ENCODE measurements around the gene VTI1A. TPM values are rescaled to one million over a fixed set of nuclear protein-coding genes. Genes with fewer than 3 reads are reported as not detected.
"Not testable (repeated sequence)": the region's sequence is repeated elsewhere in the genome, so short reads cannot be mapped to it uniquely, and the experiment has no call there.

VTI1A gene
- total RNA-seq, 1 experiment from 2014 or later, result 22.0 TPM

DNA sequence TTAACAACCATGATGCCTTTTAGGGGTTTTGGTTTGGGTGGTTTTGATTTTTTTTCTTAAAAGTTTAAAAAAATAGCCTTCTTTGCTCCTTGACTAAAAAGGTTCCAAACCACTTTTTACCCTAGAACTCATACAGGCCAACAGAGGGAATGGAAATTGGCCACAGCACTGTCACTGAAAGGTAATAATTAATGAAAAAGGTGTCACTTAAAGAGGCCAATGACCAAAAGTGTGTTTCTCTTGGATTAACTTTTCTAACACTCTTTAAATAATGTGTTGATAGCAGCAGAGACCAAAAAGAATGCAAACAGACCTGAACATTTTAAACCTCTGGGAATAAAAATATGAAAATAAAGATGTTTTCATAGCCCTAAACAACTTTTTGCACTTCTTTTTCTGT is 282.0 kb downstream of the VTI1A start:
- Histone ChIP-seq H2BK5ac (ENCODE audit: insufficient read length, low read length) (no peak overlapping the region), H3K9me3 (ENCODE audit: control insufficient read depth, low read depth, low read length) (no peaks in the 10 kb centered on the region), H2BK20ac (ENCODE audit: low read depth, low read length, poor library complexity, severe bottlenecking) (no peak overlapping the region), H3K4me1 (ENCODE audit: insufficient read depth, low read length) (peaks cover 17% of the 10 kb centered on the region), H2AFZ (ENCODE audit: low read length) (no peak overlapping the region), H3K27ac (ENCODE audit: insufficient read length, low read depth, low read length) (no peak overlapping the region), H3K79me2 (ENCODE audit: insufficient read depth, low read length) (no peaks in the 10 kb centered on the region), H2BK120ac (ENCODE audit: low read depth, low read length, poor library complexity, severe bottlenecking) (no peak overlapping the region), H3K23ac (ENCODE audit: insufficient read length, low read depth, low read length) (no peak overlapping the region), H3K56ac (ENCODE audit: insufficient read length, low read depth, low read length) (no peak overlapping the region), H2AK5ac (ENCODE audit: insufficient read length, low read length) (no peak overlapping the region), H3K4ac (ENCODE audit: low read depth, low read length) (no peak overlapping the region), H3K79me1 (ENCODE audit: insufficient read depth, low read depth, low read length, poor library complexity, severe bottlenecking) (no peaks in the 10 kb centered on the region), H3K23me2 (ENCODE audit: insufficient read length, low read depth, low read length, poor library complexity, severe bottlenecking) (no peaks in the 10 kb centered on the region), H4K20me1 (ENCODE audit: control insufficient read depth, insufficient read depth, insufficient read length) (no peaks in the 10 kb centered on the region), H2BK12ac (ENCODE audit: insufficient read length, low read depth, low read length) (no peak overlapping the region), H2BK15ac (ENCODE audit: low read depth, low read length) (no peak overlapping the region), H3K14ac (ENCODE audit: insufficient read depth, low read length) (no peak overlapping the region), H3K18ac (ENCODE audit: insufficient read length, low read depth, low read length) (no peak overlapping the region), H3K4me2 (ENCODE audit: insufficient read depth, insufficient read length, low read length) (no peak overlapping the region), H3K27me3 (ENCODE audit: insufficient read depth, low read length) (no peaks in the 10 kb centered on the region), H4K8ac (replicated peaks; ENCODE audit: insufficient read length, low read depth, low read length) (no peak overlapping the region), H4K5ac (ENCODE audit: insufficient read length, low read depth, low read length) (no peak overlapping the region), H3K9ac (ENCODE audit: extremely low read depth, insufficient read length, low read length) (no peak overlapping the region), H3T11ph (ENCODE audit: low read length) (no peak overlapping the region), H4K91ac (ENCODE audit: insufficient read length, low read depth, low read length) (no peak overlapping the region)
- Mint-ChIP-seq H3K27me3 (ENCODE audit: low read depth) (no peaks in the 10 kb centered on the region), H3K4me1 (peaks cover 59 to 62% of the 10 kb centered on the region in 2 experiments), H3K27ac (no peak overlapping the region), H3K4me3 (no peak overlapping the region), H3K9me3 (no peaks in the 10 kb centered on the region), H3K36me3 (ENCODE audit: insufficient read depth in 1 of 3, low read depth in 3 of 3) (peaks cover 1 to 8% (median 1%) of the 10 kb centered on the region in 3 experiments; a peak in 5 of 7 replicates)
- no peak for DNase-seq
- TF ChIP-seq, protein P1, sequence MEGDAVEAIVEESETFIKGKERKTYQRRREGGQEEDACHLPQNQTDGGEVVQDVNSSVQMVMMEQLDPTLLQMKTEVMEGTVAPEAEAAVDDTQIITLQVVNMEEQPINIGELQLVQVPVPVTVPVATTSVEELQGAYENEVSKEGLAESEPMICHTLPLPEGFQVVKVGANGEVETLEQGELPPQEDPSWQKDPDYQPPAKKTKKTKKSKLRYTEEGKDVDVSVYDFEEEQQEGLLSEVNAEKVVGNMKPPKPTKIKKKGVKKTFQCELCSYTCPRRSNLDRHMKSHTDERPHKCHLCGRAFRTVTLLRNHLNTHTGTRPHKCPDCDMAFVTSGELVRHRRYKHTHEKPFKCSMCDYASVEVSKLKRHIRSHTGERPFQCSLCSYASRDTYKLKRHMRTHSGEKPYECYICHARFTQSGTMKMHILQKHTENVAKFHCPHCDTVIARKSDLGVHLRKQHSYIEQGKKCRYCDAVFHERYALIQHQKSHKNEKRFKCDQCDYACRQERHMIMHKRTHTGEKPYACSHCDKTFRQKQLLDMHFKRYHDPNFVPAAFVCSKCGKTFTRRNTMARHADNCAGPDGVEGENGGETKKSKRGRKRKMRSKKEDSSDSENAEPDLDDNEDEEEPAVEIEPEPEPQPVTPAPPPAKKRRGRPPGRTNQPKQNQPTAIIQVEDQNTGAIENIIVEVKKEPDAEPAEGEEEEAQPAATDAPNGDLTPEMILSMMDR (conservative IDR thresholded peaks at IDR 0.05), result no peak

DNA sequence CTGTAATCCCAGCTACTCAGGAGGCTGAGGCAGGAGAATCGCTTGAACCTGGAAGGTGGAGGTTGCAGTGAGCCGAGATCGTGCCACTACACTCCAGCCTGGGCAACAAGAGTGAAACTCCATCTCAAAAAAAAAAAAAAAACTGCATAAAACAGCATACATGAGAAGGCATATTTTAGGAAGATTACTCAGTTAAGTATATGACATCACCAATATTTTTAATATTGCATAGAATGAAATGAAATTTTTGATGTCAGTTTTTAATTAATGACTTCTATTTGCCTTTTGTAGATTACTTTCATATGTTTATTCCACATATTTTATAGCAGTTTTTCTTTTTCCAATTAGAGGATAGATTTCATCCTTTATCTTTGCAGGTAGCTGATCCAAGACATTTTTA is 284.4 kb downstream of the VTI1A start:
- H2BK15ac ChIP-seq (ENCODE audit: low read depth, low read length); H3K23ac ChIP-seq (ENCODE audit: insufficient read length, low read depth, low read length); H3T11ph ChIP-seq (ENCODE audit: low read length); H3K27me3 Mint-ChIP-seq (ENCODE audit: low read depth); H3K27me3 ChIP-seq (ENCODE audit: insufficient read depth, low read length); H3K27ac Mint-ChIP-seq; H3K14ac ChIP-seq (ENCODE audit: insufficient read depth, low read length); H3K9me3 Mint-ChIP-seq; H4K91ac ChIP-seq (ENCODE audit: insufficient read length, low read depth, low read length); H4K5ac ChIP-seq (ENCODE audit: insufficient read length, low read depth, low read length); H3K56ac ChIP-seq (ENCODE audit: insufficient read length, low read depth, low read length); H3K36me3 Mint-ChIP-seq (ENCODE audit: insufficient read depth in 1 of 3, low read depth in 3 of 3); H3K4me3 Mint-ChIP-seq; H3K79me2 ChIP-seq (ENCODE audit: insufficient read depth, low read length); H2BK20ac ChIP-seq (ENCODE audit: low read depth, low read length, poor library complexity, severe bottlenecking); H3K79me1 ChIP-seq (ENCODE audit: insufficient read depth, low read depth, low read length, poor library complexity, severe bottlenecking); H3K18ac ChIP-seq (ENCODE audit: insufficient read length, low read depth, low read length); H3K23me2 ChIP-seq (ENCODE audit: insufficient read length, low read depth, low read length, poor library complexity, severe bottlenecking); H2AK5ac ChIP-seq (ENCODE audit: insufficient read length, low read length); H3K9me3 ChIP-seq (ENCODE audit: control insufficient read depth, low read depth, low read length); H4K20me1 ChIP-seq (ENCODE audit: control insufficient read depth, insufficient read depth, insufficient read length); H2BK120ac ChIP-seq (ENCODE audit: low read depth, low read length, poor library complexity, severe bottlenecking); H2BK12ac ChIP-seq (ENCODE audit: insufficient read length, low read depth, low read length); H2AFZ ChIP-seq (ENCODE audit: low read length); H3K27ac ChIP-seq (ENCODE audit: insufficient read length, low read depth, low read length); H3K4ac ChIP-seq (ENCODE audit: low read depth, low read length); H3K9ac ChIP-seq (ENCODE audit: extremely low read depth, insufficient read length, low read length); DNase-seq; H3K4me2 ChIP-seq (ENCODE audit: insufficient read depth, insufficient read length, low read length); H2BK5ac ChIP-seq (ENCODE audit: insufficient read length, low read length); H4K8ac ChIP-seq (replicated peaks; ENCODE audit: insufficient read length, low read depth, low read length): not testable (repeated sequence)
- H3K4me1 Mint-ChIP-seq, result peaks cover 52 to 54% of the 10 kb centered on the region in 2 experiments
- H3K4me1 ChIP-seq (ENCODE audit: insufficient read depth, low read length), result peaks cover 17% of the 10 kb centered on the region
- no CpG with 5 or more reads among the region's 3 CpGs for WGBS (ENCODE audit: extremely low coverage, insufficient read length, low lambda C conversion rate)

Measured in H9 (cell line).